ENCODE data around the gene PIK3CB. TPM values are rescaled to one million over a fixed set of nuclear protein-coding genes. Genes with fewer than 3 reads are reported as not detected.

The PIK3CB gene
- total RNA-seq (2014; rRNA removed; shearing (Covaris generic)), result 15.2 and 16.5 TPM in 2 replicates
- polyA plus RNA-seq (2014; cell fraction: nucleus; rRNA removed), result 6.3 and 11.6 TPM in 2 replicates

- DNase-seq (ENCODE audit: extremely low read depth, low read depth), result peak; percentile 74
Measured at GRCh38 chr3:138834596-138835396, at the start of gene PIK3CB. PIK3CB (minus strand) TSS chr3:138834928; CDS start chr3:138759343, 75,585 bp downstream.

GRCh38 chr3:138881233-138881632 lies 46.5 kb upstream of the PIK3CB start:
- no peak for DNase-seq (ENCODE audit: extremely low read depth, low read depth)

GRCh38 chr3:138879541-138880380 lies 45.0 kb upstream of the PIK3CB start:
- DNase-seq (ENCODE audit: extremely low read depth, low read depth), result no peak

- no peak for DNase-seq (ENCODE audit: extremely low read depth, low read depth)
Measured at GRCh38 chr3:138877226-138877625, 42.5 kb upstream of the PIK3CB start.

GRCh38 chr3:138875754-138876664 lies 41.3 kb upstream of the PIK3CB start:
- DNase-seq (ENCODE audit: extremely low read depth, low read depth), result no peak

GRCh38 chr3:138875096-138875753 lies 40.5 kb upstream of the PIK3CB start:
- DNase-seq (ENCODE audit: extremely low read depth, low read depth), result no peak

GRCh38 chr3:138873471-138874278 lies 38.9 kb upstream of the PIK3CB start:
- no peak for DNase-seq (ENCODE audit: extremely low read depth, low read depth)

GRCh38 chr3:138872632-138873031 lies 37.9 kb upstream of the PIK3CB start:
- no peak for DNase-seq (ENCODE audit: extremely low read depth, low read depth)

GRCh38 chr3:138867996-138868395 lies 33.3 kb upstream of the PIK3CB start:
- DNase-seq (ENCODE audit: extremely low read depth, low read depth), result no peak

- no peak for DNase-seq (ENCODE audit: extremely low read depth, low read depth)
Measured at GRCh38 chr3:138863776-138864113, 29.0 kb upstream of the PIK3CB start.

GRCh38 chr3:138862924-138863775 lies 28.4 kb upstream of the PIK3CB start:
- peak; percentile 62 for DNase-seq (ENCODE audit: extremely low read depth, low read depth)

GRCh38 chr3:138862531-138862923 lies 27.8 kb upstream of the PIK3CB start:
- no peak for DNase-seq (ENCODE audit: extremely low read depth, low read depth)

- DNase-seq (ENCODE audit: extremely low read depth, low read depth), result no peak
Measured at GRCh38 chr3:138861798-138862197, 27.1 kb upstream of the PIK3CB start.

- DNase-seq (ENCODE audit: extremely low read depth, low read depth), result no peak
Measured at GRCh38 chr3:138856799-138857198, 22.1 kb upstream of the PIK3CB start.

- DNase-seq (ENCODE audit: extremely low read depth, low read depth), result no peak
Measured at GRCh38 chr3:138854940-138855339, 20.2 kb upstream of the PIK3CB start.

GRCh38 chr3:138854204-138854603 lies 19.5 kb upstream of the PIK3CB start:
- no peak for DNase-seq (ENCODE audit: extremely low read depth, low read depth)

GRCh38 chr3:138850151-138850550 lies 15.4 kb upstream of the PIK3CB start:
- no peak for DNase-seq (ENCODE audit: extremely low read depth, low read depth)

GRCh38 chr3:138849222-138849940 lies 14.7 kb upstream of the PIK3CB start:
- no peak for DNase-seq (ENCODE audit: extremely low read depth, low read depth)
